Iris pigment epithelial cell (primary cell): ENCODE results near the gene HADHB.
A peak's percentile ranks its signal among the peaks of the same experiment; 100 is the strongest.
"Not testable (repeated sequence)": the region's sequence is repeated elsewhere in the genome, so short reads cannot be mapped to it uniquely, and the experiment has no call there.

ENCODE experiments used
- DNase-seq: peaks from one replicate; pipeline ENCODE4 v3.0.0-alpha.2; 2011; ENCODE audit warnings: low read depth

The HADHB gene

GRCh38 chr2:26245231-26245732 is 543 bp downstream of the HADHB start:
- peak; percentile 49 for DNase-seq

- DNase-seq = peak; percentile 50
These were observed 1.1 kb downstream of the HADHB start for GRCh38 chr2:26245810-26246209.

GRCh38 chr2:26246818-26247217 is 2.1 kb downstream of the HADHB start:
- DNase-seq = peak; percentile 41

GRCh38 chr2:26249625-26250024 is 4.9 kb downstream of the HADHB start:
- DNase-seq = no peak

GRCh38 chr2:26251893-26252292 is 7.2 kb downstream of the HADHB start:
- no peak for DNase-seq

GRCh38 chr2:26255759-26256384 is 11.1 kb downstream of the HADHB start:
- no peak for DNase-seq

GRCh38 chr2:26258836-26259235 is 14.1 kb downstream of the HADHB start:
- not testable (repeated sequence) for DNase-seq

GRCh38 chr2:26268213-26268612 is 23.5 kb downstream of the HADHB start:
- peak; percentile 88 for DNase-seq

- DNase-seq = not testable (repeated sequence)
These were observed 24.1 kb downstream of the HADHB start for GRCh38 chr2:26268670-26269385.

- no peak for DNase-seq
These were observed 24.9 kb downstream of the HADHB start for GRCh38 chr2:26269571-26270158.

- peak; percentile 8 for DNase-seq
These were observed 25.6 kb downstream of the HADHB start for GRCh38 chr2:26270373-26270772.

- no peak for DNase-seq
These were observed 28.8 kb downstream of the HADHB start for GRCh38 chr2:26273501-26273900.

GRCh38 chr2:26274058-26274613 is 29.4 kb downstream of the HADHB start:
- DNase-seq = peak; percentile 96

GRCh38 chr2:26276484-26277227 is 31.9 kb downstream of the HADHB start:
- no peak for DNase-seq

- no peak for DNase-seq
These were observed 35.1 kb downstream of the HADHB start for GRCh38 chr2:26279886-26280285.

- no peak for DNase-seq
These were observed 36.5 kb downstream of the HADHB start for GRCh38 chr2:26281226-26281625.

- DNase-seq = no peak
These were observed 38.9 kb downstream of the HADHB start for GRCh38 chr2:26283606-26284005.

- DNase-seq = peak; percentile 72
These were observed 39.4 kb downstream of the HADHB start for GRCh38 chr2:26284132-26284531.

GRCh38 chr2:26285931-26286330 is 41.2 kb downstream of the HADHB start:
- DNase-seq = no peak

- DNase-seq = no peak
These were observed 45.3 kb downstream of the HADHB start for GRCh38 chr2:26290001-26290400.

GRCh38 chr2:26292646-26293045 is 47.9 kb downstream of the HADHB start:
- DNase-seq = peak; percentile 77

GRCh38 chr2:26295511-26295910 is 50.8 kb downstream of the HADHB start:
- DNase-seq = no peak
